HG03196 (cell line): ENCODE results near the gene KCNIP4.

ENCODE experiments used
- ATAC-seq: cut with Tn5 transposase; IDR thresholded peaks from one replicate; pipeline ENCODE4 v1.9.1; 2021; ENCODE audit not compliant: unreplicated experiment

The KCNIP4 gene

GRCh38 chr4:21856301-21856700 is 92.3 kb downstream of the KCNIP4 start:
- no peak for ATAC-seq

- ATAC-seq: no peak
Observed at GRCh38 chr4:21849077-21849476, 99.5 kb downstream of the KCNIP4 start.

- ATAC-seq: no peak
Observed at GRCh38 chr4:21848021-21848420, 100.6 kb downstream of the KCNIP4 start.

DNA sequence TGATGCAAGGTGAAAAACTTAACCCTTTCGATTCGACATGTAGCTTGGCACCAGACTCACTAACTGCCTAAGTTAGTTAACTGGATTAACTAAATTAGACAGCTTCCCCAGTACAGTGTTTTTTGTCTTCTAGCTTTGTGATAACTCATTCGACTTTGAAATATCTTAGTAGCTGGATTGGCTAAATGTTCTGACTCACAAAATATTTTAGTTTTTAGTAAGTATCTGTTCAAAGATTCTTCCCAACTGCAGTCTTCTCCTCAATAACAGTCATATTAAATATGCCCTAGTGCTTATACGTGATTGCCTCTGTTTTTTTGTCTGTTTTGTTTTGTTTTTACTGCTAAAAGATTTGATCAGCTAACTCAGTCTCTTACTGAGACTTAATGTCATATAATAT is 102.9 kb downstream of the KCNIP4 start:
- ATAC-seq: no peak

DNA sequence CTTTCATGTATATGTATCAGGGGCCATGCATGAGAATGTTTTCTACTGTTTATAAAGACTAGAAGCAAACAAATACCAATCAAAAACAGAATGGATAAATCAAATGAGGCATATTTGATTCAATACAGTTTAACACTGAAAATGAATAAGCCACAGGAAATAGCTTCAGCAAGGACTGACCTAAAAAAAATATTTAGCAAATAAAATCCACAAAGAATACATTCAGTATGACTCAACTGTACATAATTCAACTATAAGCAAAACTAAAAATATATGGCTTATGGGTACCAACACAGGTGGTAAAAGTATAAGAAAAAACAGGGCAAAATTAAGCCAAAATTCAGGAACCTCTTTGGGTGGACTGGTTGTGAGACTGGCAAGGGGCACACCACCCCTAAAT is 112.9 kb downstream of the KCNIP4 start:
- ATAC-seq: no peak

- ATAC-seq: no peak
Observed at GRCh38 chr4:21830272-21830671, 118.3 kb downstream of the KCNIP4 start.

GRCh38 chr4:21827575-21827974 is 121.0 kb downstream of the KCNIP4 start:
- no peak for ATAC-seq

- ATAC-seq: no peak
Observed at GRCh38 chr4:21826071-21826470, 122.5 kb downstream of the KCNIP4 start.

GRCh38 chr4:21819086-21819485 is 129.5 kb downstream of the KCNIP4 start:
- no peak for ATAC-seq

DNA sequence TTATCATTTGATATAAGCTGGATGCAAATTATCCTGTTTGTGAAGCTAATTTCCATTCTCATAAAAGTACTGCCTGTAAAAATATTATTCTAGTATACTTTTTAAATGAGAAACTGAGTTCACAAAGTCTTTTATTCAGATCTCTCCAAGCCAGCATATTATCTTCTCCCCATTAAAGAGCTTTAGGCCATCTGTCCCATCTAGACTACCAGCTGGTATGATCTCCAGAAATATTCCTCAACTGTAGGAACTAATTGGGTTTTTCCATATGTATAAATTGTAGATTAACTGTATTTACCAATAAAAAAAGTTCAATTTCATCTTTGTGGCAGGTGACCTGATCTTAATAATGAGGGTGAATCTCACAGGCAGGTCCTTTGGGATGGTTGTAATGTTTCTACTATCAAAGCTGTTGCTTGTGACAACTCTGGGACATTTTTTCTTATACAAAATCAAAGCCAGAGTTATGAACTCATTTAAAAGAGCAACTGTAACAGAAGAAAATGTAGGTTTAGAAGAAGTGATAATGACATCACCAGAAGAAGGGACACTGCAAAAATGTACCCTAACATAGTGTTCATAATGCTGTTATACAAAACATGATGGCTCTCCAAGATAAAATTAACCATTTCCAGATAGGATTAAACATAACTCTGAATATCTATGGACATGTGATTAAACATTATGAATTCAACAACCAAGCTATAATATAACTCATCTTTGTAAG is 132.8 kb downstream of the KCNIP4 start:
- ATAC-seq: no peak

GRCh38 chr4:21811565-21811964 is 137.0 kb downstream of the KCNIP4 start:
- no peak for ATAC-seq

GRCh38 chr4:21806991-21807390 is 141.6 kb downstream of the KCNIP4 start:
- ATAC-seq: no peak

GRCh38 chr4:21802406-21802805 is 146.2 kb downstream of the KCNIP4 start:
- ATAC-seq: no peak

DNA sequence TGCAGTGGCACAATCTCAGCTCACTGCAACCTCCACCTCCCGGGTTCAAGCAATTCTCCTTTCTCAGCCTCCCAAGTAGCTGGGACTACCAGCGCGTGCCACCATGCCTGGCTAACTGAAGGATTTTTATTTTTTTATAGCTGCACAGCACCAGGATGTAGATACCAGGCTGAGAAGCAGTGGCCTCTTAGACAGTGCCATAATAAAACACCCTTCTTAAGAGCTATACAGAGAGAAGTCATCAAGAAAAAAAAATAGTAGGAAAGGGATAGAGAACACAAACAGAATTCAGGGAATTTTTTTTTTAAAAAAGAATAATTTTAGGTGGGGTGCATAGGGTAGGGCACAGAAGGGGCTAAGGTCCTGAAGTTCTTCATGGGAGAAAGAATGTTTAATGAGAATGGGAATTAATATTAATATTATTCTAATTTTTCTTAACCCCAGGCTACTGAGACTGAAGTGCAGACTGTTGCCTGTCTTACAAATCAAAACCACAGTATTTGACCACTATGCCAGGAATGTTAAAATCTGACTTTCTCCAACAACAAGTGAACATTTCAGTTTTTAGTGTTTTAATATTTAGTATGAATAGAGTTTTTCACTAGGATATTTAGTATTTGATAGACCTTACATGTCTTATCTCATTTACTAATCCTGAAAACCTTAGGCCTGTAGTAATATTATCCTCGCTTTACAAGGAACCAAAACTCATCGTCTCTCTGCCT is 146.7 kb downstream of the KCNIP4 start:
- ATAC-seq: no peak

DNA sequence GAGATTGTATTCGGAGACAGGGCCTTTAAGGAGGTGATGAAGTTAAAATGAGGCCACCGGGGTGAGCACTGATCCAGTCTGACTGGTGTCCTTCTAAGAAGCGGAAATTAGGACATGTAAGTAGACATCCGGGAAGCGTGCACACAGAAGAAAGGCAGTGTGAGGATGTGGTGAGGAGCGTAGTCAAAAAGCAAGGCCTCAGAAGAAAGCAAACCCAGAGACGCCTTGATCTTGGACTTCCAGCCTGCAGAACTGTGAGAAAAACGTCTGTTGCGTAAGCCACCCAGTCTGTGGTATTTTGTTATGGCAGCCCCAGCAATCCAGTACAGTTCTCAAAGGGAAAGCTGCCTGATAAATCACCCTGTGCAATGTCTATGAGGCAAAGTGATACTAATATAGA is 153.5 kb downstream of the KCNIP4 start:
- no peak for ATAC-seq

GRCh38 chr4:21792736-21793135 is 155.8 kb downstream of the KCNIP4 start:
- no peak for ATAC-seq

- no peak for ATAC-seq
Observed at GRCh38 chr4:21790438-21791029, 158.0 kb downstream of the KCNIP4 start.

GRCh38 chr4:21780148-21780547 is 168.4 kb downstream of the KCNIP4 start:
- no peak for ATAC-seq

DNA sequence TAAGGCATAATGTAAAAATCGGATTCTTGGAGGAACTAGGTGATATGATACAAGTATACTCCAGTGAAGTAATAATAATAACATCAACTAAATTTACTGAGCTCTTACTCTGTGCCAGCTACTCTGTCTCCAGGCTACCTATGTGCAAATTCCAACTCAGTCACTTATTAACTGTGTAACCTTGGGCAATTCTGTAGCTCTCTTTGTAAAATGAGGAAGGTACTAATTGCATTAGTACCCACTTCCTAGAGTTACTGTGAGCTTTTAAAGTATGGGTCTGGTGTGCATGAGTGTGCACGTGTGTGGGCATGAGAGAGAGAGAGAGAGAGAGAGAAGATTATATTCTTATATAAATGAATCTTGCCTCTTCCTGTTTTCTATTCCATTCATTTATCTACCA is 169.9 kb downstream of the KCNIP4 start:
- no peak for ATAC-seq

DNA sequence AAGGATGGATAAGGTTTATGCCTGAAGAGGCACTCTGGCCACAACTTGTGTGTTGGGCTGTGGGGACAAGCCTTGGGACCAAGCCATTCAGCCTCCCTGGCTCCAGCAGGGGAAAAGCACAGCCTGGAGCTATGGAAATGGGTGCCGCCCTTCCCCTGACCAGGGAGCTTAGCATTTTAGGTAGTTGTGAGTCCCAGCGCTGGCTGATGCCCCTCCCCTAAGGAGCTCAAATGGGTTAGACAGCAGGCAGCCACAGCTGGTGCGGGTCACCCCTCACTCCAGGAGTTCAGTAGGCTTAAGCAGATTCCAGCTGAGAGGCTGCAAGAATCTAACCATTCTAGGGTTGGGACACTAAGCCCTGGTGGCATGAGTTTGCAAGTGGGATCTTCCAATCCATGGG is 172.9 kb downstream of the KCNIP4 start:
- ATAC-seq: no peak

- ATAC-seq: no peak
Observed at GRCh38 chr4:21769404-21770147, 179.0 kb downstream of the KCNIP4 start.
